ENCODE measurements around the gene DSC1. TPM values are rescaled to one million over a fixed set of nuclear protein-coding genes. Genes with fewer than 3 reads are reported as not detected.

DSC1 gene
- total and polyA plus RNA-seq, 2 experiments from 2014 or later = not detected

GRCh38 chr18:31125878-31126277 lies 36.8 kb downstream of the DSC1 start:
- H3K36me3 Mint-ChIP-seq (ENCODE audit: low read depth) = no peaks in the 10 kb centered on the region
- ATAC-seq = no peak

More at GRCh38 chr18:31125878-31126277, 36.8 kb downstream of the DSC1 start:
- H3K4me1 Mint-ChIP-seq = no peaks in the 10 kb centered on the region
- Histone ChIP-seq H3K4me3 (no peak overlapping the region), H3K36me3 (ENCODE audit: insufficient read depth) (no peaks in the 10 kb centered on the region), H3F3A (replicated peaks; ENCODE audit: low read depth) (no peaks in the 10 kb centered on the region), H3K9me2 (ENCODE audit: insufficient read depth) (no peaks in the 10 kb centered on the region), H3K27me3 (ENCODE audit: insufficient read depth) (no peaks in the 10 kb centered on the region), H3K27ac (ENCODE audit: low read depth) (no peak overlapping the region), H4K20me1 (replicated peaks; ENCODE audit: insufficient read depth) (no peaks in the 10 kb centered on the region), H2AFZ (no peak overlapping the region), H3K79me2 (replicated peaks; ENCODE audit: insufficient read depth) (no peaks in the 10 kb centered on the region), H3K4me1 (ENCODE audit: insufficient read depth) (no peaks in the 10 kb centered on the region), H3K4me2 (no peak overlapping the region)
- TF ChIP-seq, protein P1, sequence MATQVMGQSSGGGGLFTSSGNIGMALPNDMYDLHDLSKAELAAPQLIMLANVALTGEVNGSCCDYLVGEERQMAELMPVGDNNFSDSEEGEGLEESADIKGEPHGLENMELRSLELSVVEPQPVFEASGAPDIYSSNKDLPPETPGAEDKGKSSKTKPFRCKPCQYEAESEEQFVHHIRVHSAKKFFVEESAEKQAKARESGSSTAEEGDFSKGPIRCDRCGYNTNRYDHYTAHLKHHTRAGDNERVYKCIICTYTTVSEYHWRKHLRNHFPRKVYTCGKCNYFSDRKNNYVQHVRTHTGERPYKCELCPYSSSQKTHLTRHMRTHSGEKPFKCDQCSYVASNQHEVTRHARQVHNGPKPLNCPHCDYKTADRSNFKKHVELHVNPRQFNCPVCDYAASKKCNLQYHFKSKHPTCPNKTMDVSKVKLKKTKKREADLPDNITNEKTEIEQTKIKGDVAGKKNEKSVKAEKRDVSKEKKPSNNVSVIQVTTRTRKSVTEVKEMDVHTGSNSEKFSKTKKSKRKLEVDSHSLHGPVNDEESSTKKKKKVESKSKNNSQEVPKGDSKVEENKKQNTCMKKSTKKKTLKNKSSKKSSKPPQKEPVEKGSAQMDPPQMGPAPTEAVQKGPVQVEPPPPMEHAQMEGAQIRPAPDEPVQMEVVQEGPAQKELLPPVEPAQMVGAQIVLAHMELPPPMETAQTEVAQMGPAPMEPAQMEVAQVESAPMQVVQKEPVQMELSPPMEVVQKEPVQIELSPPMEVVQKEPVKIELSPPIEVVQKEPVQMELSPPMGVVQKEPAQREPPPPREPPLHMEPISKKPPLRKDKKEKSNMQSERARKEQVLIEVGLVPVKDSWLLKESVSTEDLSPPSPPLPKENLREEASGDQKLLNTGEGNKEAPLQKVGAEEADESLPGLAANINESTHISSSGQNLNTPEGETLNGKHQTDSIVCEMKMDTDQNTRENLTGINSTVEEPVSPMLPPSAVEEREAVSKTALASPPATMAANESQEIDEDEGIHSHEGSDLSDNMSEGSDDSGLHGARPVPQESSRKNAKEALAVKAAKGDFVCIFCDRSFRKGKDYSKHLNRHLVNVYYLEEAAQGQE (IDR thresholded peaks at IDR 0.05; ENCODE audit: unreplicated experiment) = no peak
- no peak for TF ChIP-seq ZNF114 (CRISPR knock-in tag; IDR thresholded peaks at IDR 0.05)
- TF ChIP-seq, protein P2, sequence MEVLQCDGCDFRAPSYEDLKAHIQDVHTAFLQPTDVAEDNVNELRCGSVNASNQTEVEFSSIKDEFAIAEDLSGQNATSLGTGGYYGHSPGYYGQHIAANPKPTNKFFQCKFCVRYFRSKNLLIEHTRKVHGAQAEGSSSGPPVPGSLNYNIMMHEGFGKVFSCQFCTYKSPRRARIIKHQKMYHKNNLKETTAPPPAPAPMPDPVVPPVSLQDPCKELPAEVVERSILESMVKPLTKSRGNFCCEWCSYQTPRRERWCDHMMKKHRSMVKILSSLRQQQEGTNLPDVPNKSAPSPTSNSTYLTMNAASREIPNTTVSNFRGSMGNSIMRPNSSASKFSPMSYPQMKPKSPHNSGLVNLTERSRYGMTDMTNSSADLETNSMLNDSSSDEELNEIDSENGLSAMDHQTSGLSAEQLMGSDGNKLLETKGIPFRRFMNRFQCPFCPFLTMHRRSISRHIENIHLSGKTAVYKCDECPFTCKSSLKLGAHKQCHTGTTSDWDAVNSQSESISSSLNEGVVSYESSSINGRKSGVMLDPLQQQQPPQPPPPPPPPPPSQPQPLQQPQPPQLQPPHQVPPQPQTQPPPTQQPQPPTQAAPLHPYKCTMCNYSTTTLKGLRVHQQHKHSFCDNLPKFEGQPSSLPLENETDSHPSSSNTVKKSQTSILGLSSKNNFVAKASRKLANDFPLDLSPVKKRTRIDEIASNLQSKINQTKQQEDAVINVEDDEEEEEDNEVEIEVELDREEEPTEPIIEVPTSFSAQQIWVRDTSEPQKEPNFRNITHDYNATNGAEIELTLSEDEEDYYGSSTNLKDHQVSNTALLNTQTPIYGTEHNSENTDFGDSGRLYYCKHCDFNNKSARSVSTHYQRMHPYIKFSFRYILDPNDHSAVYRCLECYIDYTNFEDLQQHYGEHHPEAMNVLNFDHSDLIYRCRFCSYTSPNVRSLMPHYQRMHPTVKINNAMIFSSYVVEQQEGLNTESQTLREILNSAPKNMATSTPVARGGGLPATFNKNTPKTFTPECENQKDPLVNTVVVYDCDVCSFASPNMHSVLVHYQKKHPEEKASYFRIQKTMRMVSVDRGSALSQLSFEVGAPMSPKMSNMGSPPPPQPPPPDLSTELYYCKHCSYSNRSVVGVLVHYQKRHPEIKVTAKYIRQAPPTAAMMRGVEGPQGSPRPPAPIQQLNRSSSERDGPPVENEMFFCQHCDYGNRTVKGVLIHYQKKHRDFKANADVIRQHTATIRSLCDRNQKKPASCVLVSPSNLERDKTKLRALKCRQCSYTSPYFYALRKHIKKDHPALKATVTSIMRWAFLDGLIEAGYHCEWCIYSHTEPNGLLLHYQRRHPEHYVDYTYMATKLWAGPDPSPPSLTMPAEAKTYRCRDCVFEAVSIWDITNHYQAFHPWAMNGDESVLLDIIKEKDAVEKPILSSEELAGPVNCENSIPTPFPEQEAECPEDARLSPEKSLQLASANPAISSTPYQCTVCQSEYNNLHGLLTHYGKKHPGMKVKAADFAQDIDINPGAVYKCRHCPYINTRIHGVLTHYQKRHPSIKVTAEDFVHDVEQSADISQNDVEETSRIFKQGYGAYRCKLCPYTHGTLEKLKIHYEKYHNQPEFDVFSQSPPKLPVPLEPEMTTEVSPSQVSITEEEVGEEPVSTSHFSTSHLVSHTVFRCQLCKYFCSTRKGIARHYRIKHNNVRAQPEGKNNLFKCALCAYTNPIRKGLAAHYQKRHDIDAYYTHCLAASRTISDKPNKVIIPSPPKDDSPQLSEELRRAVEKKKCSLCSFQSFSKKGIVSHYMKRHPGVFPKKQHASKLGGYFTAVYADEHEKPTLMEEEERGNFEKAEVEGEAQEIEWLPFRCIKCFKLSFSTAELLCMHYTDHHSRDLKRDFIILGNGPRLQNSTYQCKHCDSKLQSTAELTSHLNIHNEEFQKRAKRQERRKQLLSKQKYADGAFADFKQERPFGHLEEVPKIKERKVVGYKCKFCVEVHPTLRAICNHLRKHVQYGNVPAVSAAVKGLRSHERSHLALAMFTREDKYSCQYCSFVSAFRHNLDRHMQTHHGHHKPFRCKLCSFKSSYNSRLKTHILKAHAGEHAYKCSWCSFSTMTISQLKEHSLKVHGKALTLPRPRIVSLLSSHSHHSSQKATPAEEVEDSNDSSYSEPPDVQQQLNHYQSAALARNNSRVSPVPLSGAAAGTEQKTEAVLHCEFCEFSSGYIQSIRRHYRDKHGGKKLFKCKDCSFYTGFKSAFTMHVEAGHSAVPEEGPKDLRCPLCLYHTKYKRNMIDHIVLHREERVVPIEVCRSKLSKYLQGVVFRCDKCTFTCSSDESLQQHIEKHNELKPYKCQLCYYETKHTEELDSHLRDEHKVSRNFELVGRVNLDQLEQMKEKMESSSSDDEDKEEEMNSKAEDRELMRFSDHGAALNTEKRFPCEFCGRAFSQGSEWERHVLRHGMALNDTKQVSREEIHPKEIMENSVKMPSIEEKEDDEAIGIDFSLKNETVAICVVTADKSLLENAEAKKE (CRISPR knock-in tag; IDR thresholded peaks at IDR 0.05) = no peak
- no peak for TF ChIP-seq ETS1 (IDR thresholded peaks at IDR 0.05)
- TF ChIP-seq ZNF331 (CRISPR knock-in tag; IDR thresholded peaks at IDR 0.05; ENCODE audit: low read depth) = no peak
- TF ChIP-seq JUNB (IDR thresholded peaks at IDR 0.05; ENCODE audit: unreplicated experiment) = no peak
- TF ChIP-seq STAT1 (IDR thresholded peaks at IDR 0.05; ENCODE audit: unreplicated experiment) = no peak
- TF ChIP-seq NANOG (IDR thresholded peaks at IDR 0.05; ENCODE audit: borderline replicate concordance) = no peak
- TF ChIP-seq CREB1 (CRISPR knock-in tag; IDR thresholded peaks at IDR 0.05; ENCODE audit: low read depth) = no peak
- TF ChIP-seq, protein P3, sequence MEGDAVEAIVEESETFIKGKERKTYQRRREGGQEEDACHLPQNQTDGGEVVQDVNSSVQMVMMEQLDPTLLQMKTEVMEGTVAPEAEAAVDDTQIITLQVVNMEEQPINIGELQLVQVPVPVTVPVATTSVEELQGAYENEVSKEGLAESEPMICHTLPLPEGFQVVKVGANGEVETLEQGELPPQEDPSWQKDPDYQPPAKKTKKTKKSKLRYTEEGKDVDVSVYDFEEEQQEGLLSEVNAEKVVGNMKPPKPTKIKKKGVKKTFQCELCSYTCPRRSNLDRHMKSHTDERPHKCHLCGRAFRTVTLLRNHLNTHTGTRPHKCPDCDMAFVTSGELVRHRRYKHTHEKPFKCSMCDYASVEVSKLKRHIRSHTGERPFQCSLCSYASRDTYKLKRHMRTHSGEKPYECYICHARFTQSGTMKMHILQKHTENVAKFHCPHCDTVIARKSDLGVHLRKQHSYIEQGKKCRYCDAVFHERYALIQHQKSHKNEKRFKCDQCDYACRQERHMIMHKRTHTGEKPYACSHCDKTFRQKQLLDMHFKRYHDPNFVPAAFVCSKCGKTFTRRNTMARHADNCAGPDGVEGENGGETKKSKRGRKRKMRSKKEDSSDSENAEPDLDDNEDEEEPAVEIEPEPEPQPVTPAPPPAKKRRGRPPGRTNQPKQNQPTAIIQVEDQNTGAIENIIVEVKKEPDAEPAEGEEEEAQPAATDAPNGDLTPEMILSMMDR (conservative IDR thresholded peaks at IDR 0.05; ENCODE audit: low read depth in 2 of 2) = no peak
- TF ChIP-seq EZH2 (IDR thresholded peaks at IDR 0.05; ENCODE audit: low read depth, unreplicated experiment) = no peak
- TF ChIP-seq EZH2phosphoT487 (IDR thresholded peaks at IDR 0.05; ENCODE audit: unreplicated experiment) = no peak
- TF ChIP-seq POLR2AphosphoS5 (IDR thresholded peaks at IDR 0.05; ENCODE audit: low read depth) = no peak
- no peaks in the 10 kb centered on the region for H3K27me3 Mint-ChIP-seq (ENCODE audit: insufficient read depth, low read depth, poor library complexity)
- DNase-seq (ENCODE audit: low spot score) = no peak
- H3K9me3 Mint-ChIP-seq = no peaks in the 10 kb centered on the region
- no peak overlapping the region for H3K4me3 Mint-ChIP-seq
- no peak overlapping the region for H3K27ac Mint-ChIP-seq
